ENCODE results near the gene ORC2. TPM values are rescaled to one million over a fixed set of nuclear protein-coding genes. Genes with fewer than 3 reads are reported as not detected.
A peak's percentile ranks its signal among the peaks of the same experiment; 100 is the strongest.

Gene ORC2
- total RNA-seq, 6 experiments from 2014 or later: 5.3 to 13.6 (median 8.4) TPM

DNA sequence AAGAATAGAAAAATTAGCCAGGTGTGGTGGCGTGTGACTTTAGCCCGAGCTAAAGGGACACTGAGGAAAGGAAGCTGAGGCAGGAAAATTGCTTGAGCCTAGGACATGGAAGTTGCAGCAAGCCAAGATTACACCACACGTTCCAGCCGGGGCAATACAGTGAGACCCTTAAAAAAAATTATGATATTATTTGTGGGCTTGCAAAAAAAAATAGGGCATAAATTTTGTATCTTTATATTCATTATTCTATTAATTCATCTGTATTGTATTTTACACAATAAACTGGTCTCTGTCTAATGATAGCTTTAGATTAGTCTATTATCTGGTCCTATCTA, 18.1 kb downstream of the ORC2 start:
- WGBS (ENCODE audit: insufficient coverage, low coverage, low lambda C conversion rate, missing lambda C conversion rate): 94% methylated on average over 2 of the region's 4 CpGs
- no peak overlapping the region for H3K4me3 ChIP-seq
- no peaks in the 10 kb centered on the region for H3K4me1 ChIP-seq
- DNase-seq (no peak), ATAC-seq (no peak)
- no peaks in the 10 kb centered on the region for H3K27me3 ChIP-seq
- intact Hi-C loops (cut with DNase I): no loop called here
- no peak overlapping the region for H3K27ac ChIP-seq
- peaks cover 0 to 40% (median 13%) of the 10 kb centered on the region in 4 donors for H3K36me3 ChIP-seq
- no peaks in the 10 kb centered on the region for H3K9me3 ChIP-seq
- TF ChIP-seq, protein P1, sequence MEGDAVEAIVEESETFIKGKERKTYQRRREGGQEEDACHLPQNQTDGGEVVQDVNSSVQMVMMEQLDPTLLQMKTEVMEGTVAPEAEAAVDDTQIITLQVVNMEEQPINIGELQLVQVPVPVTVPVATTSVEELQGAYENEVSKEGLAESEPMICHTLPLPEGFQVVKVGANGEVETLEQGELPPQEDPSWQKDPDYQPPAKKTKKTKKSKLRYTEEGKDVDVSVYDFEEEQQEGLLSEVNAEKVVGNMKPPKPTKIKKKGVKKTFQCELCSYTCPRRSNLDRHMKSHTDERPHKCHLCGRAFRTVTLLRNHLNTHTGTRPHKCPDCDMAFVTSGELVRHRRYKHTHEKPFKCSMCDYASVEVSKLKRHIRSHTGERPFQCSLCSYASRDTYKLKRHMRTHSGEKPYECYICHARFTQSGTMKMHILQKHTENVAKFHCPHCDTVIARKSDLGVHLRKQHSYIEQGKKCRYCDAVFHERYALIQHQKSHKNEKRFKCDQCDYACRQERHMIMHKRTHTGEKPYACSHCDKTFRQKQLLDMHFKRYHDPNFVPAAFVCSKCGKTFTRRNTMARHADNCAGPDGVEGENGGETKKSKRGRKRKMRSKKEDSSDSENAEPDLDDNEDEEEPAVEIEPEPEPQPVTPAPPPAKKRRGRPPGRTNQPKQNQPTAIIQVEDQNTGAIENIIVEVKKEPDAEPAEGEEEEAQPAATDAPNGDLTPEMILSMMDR (IDR thresholded peaks at IDR 0.05): no peak
- no peak for TF ChIP-seq POLR2A (IDR thresholded peaks at IDR 0.05)

DNA sequence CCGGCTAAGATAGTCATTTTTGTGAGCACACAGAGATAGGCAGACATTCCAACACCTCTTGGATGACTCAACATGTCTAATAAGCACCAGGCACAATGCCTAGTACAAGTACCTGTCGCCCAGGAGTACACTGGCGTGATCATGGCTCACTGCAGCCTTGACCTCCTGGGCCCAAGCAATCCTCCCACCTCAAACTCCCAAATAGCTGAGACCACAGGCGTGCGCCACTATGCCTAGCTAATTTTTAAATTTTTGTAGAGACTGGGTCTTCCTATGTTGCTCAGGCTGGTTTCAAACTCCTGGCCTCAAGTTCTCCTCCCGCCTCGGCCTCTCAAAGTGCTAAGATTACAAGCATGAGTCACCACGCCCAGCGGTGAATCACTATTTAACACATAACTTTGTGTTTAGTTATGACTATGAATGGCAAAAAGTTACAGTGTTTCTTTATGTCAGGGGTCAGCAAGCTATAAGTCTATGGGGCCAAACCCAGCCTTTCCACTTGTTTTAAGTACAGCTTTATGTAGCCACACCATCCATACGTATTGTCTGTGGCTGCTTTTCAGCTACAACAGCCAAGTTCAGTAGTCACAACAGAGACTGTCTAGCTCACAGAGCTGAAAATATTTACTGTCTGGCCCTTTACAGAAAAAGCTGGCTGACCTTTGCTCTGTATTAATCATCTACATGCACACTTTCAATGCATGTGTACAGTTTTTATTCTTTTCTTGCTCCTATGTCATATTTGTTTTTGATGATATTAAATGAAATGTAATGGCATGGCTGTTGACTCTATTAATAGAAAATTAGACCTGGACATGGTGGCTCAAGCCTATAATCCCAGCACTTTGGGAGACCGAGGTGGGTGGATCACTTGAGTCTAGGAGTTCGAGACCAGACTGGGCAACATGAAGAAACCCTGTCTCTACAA, 18.7 kb downstream of the ORC2 start:
- no peak overlapping the region for H3K27ac ChIP-seq
- ATAC-seq (peak in 1 of 4 donors; percentile 85), DNase-seq (no peak)
- H3K4me1 ChIP-seq: no peaks in the 10 kb centered on the region
- intact Hi-C loops (cut with DNase I): no loop called here
- TF ChIP-seq POLR2A (IDR thresholded peaks at IDR 0.05): no peak
- TF ChIP-seq, protein P1 (IDR thresholded peaks at IDR 0.05): no peak
- no peaks in the 10 kb centered on the region for H3K27me3 ChIP-seq
- peaks cover 0 to 46% (median 13%) of the 10 kb centered on the region in 4 donors for H3K36me3 ChIP-seq
- WGBS (ENCODE audit: insufficient coverage, low coverage, low lambda C conversion rate, missing lambda C conversion rate): 96% methylated on average over 6 of the region's 12 CpGs
- no peak overlapping the region for H3K4me3 ChIP-seq
- no peaks in the 10 kb centered on the region for H3K9me3 ChIP-seq

DNA sequence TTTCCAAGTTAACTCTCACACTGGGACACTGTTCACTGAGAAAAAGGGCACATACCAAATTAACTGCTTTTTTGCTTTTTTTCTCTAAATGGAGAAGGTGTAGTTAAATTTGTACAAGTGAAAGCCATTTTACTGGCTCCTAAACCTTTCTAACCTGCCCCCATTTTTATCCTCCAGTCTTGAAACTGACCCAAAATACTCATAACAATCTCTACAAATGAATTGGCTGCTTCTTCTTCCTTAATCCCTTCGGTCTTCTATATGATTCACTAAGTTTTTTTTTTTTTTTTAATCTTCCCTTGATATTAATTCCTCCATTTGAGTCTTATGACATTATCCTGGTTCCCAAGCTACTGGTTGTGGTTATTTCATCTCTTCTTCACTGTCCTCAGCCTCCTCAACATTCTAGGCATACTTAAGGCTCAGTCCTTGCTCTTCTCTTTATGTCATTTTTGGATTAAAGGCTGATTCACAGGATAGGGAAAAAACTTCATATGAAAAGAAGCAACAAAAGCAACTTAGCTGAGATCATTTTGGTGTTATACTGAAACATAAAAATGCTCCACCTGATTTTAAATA, 19.8 kb downstream of the ORC2 start:
- H3K4me1 ChIP-seq: no peaks in the 10 kb centered on the region
- no peak overlapping the region for H3K27ac ChIP-seq
- 71% methylated on average over 1 of the region's 1 CpG for WGBS (ENCODE audit: insufficient coverage, low coverage, low lambda C conversion rate, missing lambda C conversion rate)
- no peaks in the 10 kb centered on the region for H3K9me3 ChIP-seq
- H3K27me3 ChIP-seq: no peaks in the 10 kb centered on the region
- H3K4me3 ChIP-seq: no peak overlapping the region
- ATAC-seq (no peak), DNase-seq (no peak)
- TF ChIP-seq, protein P1 (IDR thresholded peaks at IDR 0.05): no peak
- no peak for TF ChIP-seq POLR2A (IDR thresholded peaks at IDR 0.05)
- intact Hi-C loops (cut with DNase I): no loop called here
- peaks cover 0 to 48% (median 9%) of the 10 kb centered on the region in 4 donors for H3K36me3 ChIP-seq

DNA sequence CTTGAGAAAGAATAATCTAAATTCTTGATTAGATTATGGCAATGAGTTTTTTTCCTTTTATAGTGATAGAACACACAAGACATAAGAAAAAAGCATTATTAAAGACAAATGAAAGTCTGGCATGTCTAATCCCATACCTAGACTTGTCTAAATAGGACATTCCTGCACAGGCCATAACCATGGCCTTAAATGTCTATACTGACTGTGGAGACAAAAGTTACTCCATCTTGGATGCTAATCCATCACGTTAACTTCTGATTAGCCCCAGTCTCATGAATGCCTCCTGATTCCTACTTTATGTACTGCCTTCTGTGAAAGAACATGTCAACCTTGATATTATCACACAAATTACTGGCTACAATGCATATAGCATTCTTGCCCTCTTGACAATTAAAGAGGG, 23.6 kb downstream of the ORC2 start:
- H3K36me3 ChIP-seq: peaks cover 0 to 68% (median 16%) of the 10 kb centered on the region in 4 donors
- no peak for TF ChIP-seq POLR2A (IDR thresholded peaks at IDR 0.05)
- TF ChIP-seq, protein P1 (IDR thresholded peaks at IDR 0.05): no peak
- DNase-seq (no peak), ATAC-seq (no peak)
- H3K4me3 ChIP-seq: no peak overlapping the region
- WGBS (ENCODE audit: insufficient coverage, low coverage, low lambda C conversion rate, missing lambda C conversion rate): 100% methylated on average over 1 of the region's 1 CpG
- H3K27ac ChIP-seq: no peak overlapping the region
- no peaks in the 10 kb centered on the region for H3K9me3 ChIP-seq
- H3K4me1 ChIP-seq: no peaks in the 10 kb centered on the region
- intact Hi-C loops (cut with DNase I): no loop called here
- H3K27me3 ChIP-seq: no peaks in the 10 kb centered on the region

All from right lobe of liver (tissue), 6 donors.